ENCODE results near the gene OGFOD2.

DNA sequence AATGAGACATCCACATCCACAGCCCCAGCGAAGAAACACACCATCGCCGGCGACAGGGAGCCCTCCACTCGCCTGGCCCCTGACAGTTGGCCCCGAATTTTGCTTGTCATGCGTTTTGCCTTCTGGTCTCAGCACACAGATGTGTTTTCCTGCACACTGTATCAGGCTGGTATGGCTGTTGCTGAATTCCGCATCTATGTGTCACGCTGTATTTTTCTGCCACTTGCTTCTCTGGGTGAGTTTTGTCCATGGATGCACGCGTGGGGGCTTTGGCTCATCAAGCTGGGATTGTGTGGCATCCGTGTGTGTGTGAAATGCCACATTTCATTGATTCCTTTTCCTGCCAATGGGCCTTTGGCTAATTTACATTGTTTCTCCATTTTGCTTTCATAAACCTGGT lies 31.9 kb downstream of the OGFOD2 start:
- TF ChIP-seq, protein P1, sequence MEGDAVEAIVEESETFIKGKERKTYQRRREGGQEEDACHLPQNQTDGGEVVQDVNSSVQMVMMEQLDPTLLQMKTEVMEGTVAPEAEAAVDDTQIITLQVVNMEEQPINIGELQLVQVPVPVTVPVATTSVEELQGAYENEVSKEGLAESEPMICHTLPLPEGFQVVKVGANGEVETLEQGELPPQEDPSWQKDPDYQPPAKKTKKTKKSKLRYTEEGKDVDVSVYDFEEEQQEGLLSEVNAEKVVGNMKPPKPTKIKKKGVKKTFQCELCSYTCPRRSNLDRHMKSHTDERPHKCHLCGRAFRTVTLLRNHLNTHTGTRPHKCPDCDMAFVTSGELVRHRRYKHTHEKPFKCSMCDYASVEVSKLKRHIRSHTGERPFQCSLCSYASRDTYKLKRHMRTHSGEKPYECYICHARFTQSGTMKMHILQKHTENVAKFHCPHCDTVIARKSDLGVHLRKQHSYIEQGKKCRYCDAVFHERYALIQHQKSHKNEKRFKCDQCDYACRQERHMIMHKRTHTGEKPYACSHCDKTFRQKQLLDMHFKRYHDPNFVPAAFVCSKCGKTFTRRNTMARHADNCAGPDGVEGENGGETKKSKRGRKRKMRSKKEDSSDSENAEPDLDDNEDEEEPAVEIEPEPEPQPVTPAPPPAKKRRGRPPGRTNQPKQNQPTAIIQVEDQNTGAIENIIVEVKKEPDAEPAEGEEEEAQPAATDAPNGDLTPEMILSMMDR (IDR thresholded peaks at IDR 0.05): no peak
- no peak for TF ChIP-seq POLR2A (IDR thresholded peaks at IDR 0.05)
- TF ChIP-seq POLR2AphosphoS5 (IDR thresholded peaks at IDR 0.05): no peak
